H9 (cell line): ENCODE data around the gene SLC44A3. TPM values are rescaled to one million over a fixed set of nuclear protein-coding genes. Genes with fewer than 3 reads are reported as not detected.

ENCODE experiments used
- DNase-seq: peaks from one replicate; pipeline ENCODE4 v3.0.0-alpha.2; 2017
- H2AFZ ChIP-seq: one replicate; pipeline ENCODE4 v1.6.1; 2013; ENCODE audit warnings: mild to moderate bottlenecking, low read length, control low read depth, moderate library complexity
- H2AK5ac ChIP-seq: 2 replicates; pipeline ENCODE4 v1.6.1; 2013; ENCODE audit warnings: low read length, control low read depth, mixed read lengths; ENCODE audit not compliant: insufficient read length
- H2BK120ac ChIP-seq: one replicate; pipeline ENCODE4 v1.6.1; 2013; ENCODE audit warnings: low read depth, mild to moderate bottlenecking, low read length, control low read depth, inconsistent platforms; ENCODE audit not compliant: poor library complexity, severe bottlenecking
- H2BK12ac ChIP-seq: 2 replicates; pipeline ENCODE4 v1.6.1; 2013; ENCODE audit warnings: low read length, control low read depth, mixed read lengths, low read depth; ENCODE audit not compliant: insufficient read length
- H2BK15ac ChIP-seq: 2 replicates; pipeline ENCODE4 v1.6.1; 2013; ENCODE audit warnings: low read depth, low read length, control low read depth
- H2BK20ac ChIP-seq: one replicate; pipeline ENCODE4 v1.6.1; 2013; ENCODE audit warnings: low read depth, mild to moderate bottlenecking, low read length, control low read depth, inconsistent platforms; ENCODE audit not compliant: poor library complexity, severe bottlenecking
- H2BK5ac ChIP-seq: 2 replicates; pipeline ENCODE4 v1.6.1; 2013; ENCODE audit warnings: low read length, control low read depth, mixed read lengths; ENCODE audit not compliant: insufficient read length
- H3K14ac ChIP-seq: 2 replicates; pipeline ENCODE4 v1.6.1; 2013; ENCODE audit warnings: low read length, control low read depth; ENCODE audit not compliant: insufficient read depth
- H3K18ac ChIP-seq: 2 replicates; pipeline ENCODE4 v1.6.1; 2013; ENCODE audit warnings: low read depth, mild to moderate bottlenecking, mixed read lengths, low read length, control low read depth; ENCODE audit not compliant: insufficient read length
- H3K23ac ChIP-seq: 2 replicates; pipeline ENCODE4 v1.6.1; 2013; ENCODE audit warnings: low read length, control low read depth, mixed read lengths, low read depth; ENCODE audit not compliant: insufficient read length
- H3K23me2 ChIP-seq: 2 replicates; pipeline ENCODE4 v1.6.1; 2013; ENCODE audit warnings: low read depth, mild to moderate bottlenecking, mixed read lengths, low read length, control low read depth; ENCODE audit not compliant: insufficient read length, poor library complexity, severe bottlenecking
- H3K27ac ChIP-seq: 2 replicates; pipeline ENCODE4 v1.5.1; 2013; ENCODE audit warnings: low read length, control low read depth, mixed read lengths, low read depth; ENCODE audit not compliant: insufficient read length
- H3K27me3 ChIP-seq: 2 replicates; pipeline ENCODE4 v1.6.1; 2013; ENCODE audit warnings: low read length, control low read depth, inconsistent platforms; ENCODE audit not compliant: insufficient read depth
- H3K4ac ChIP-seq: 2 replicates; pipeline ENCODE4 v1.6.1; 2013; ENCODE audit warnings: low read depth, mild to moderate bottlenecking, control low read depth, inconsistent platforms, low read length, moderate library complexity
- H3K4me1 ChIP-seq: 2 replicates; pipeline ENCODE4 v1.6.1; 2013; ENCODE audit warnings: low read length, control low read depth, inconsistent platforms; ENCODE audit not compliant: insufficient read depth
- H3K4me2 ChIP-seq: 2 replicates; pipeline ENCODE4 v1.6.1; 2013; ENCODE audit warnings: low read length, control low read depth, mixed read lengths; ENCODE audit not compliant: insufficient read length, insufficient read depth
- H3K56ac ChIP-seq: 2 replicates; pipeline ENCODE4 v1.6.1; 2013; ENCODE audit warnings: low read depth, mild to moderate bottlenecking, mixed read lengths, low read length, control low read depth; ENCODE audit not compliant: insufficient read length
- H3K79me1 ChIP-seq: 2 replicates; pipeline ENCODE4 v1.6.1; 2013; ENCODE audit warnings: low read depth, mild to moderate bottlenecking, moderate library complexity, low read length, control low read depth, inconsistent platforms; ENCODE audit not compliant: insufficient read depth, poor library complexity, severe bottlenecking
- H3K79me2 ChIP-seq: 2 replicates; pipeline ENCODE4 v1.6.1; 2013; ENCODE audit warnings: low read length, control low read depth, inconsistent platforms; ENCODE audit not compliant: insufficient read depth
- H3K9ac ChIP-seq: 2 replicates; pipeline ENCODE4 v1.6.1; 2013; ENCODE audit warnings: low read length, control low read depth, mixed read lengths; ENCODE audit not compliant: insufficient read length; ENCODE audit errors: extremely low read depth
- H3K9me3 ChIP-seq: one replicate; pipeline ENCODE4 v1.6.1; 2013; ENCODE audit warnings: low read depth, low read length, inconsistent platforms; ENCODE audit not compliant: control insufficient read depth
- H3T11ph ChIP-seq: one replicate; pipeline ENCODE4 v1.6.1; 2013; ENCODE audit warnings: mild to moderate bottlenecking, low read length, control low read depth, inconsistent platforms
- H4K20me1 ChIP-seq: one replicate; pipeline ENCODE4 v1.6.1; 2013; ENCODE audit not compliant: control insufficient read depth, insufficient read length, insufficient read depth
- H4K5ac ChIP-seq: 2 replicates; pipeline ENCODE4 v1.6.1; 2013; ENCODE audit warnings: low read depth, mild to moderate bottlenecking, mixed read lengths, low read length, control low read depth; ENCODE audit not compliant: insufficient read length
- H4K8ac ChIP-seq: replicated peaks from 2 replicates; pipeline ENCODE4 v1.6.1; 2013; ENCODE audit warnings: low read length, control low read depth, mixed read lengths, low read depth; ENCODE audit not compliant: insufficient read length
- H4K91ac ChIP-seq: 2 replicates; pipeline ENCODE4 v1.6.1; 2013; ENCODE audit warnings: low read depth, mild to moderate bottlenecking, moderate library complexity, mixed read lengths, low read length, control low read depth; ENCODE audit not compliant: insufficient read length
- H3K27ac Mint-ChIP-seq, 3 experiments: 2 replicates in 2 of 3; 3 replicates in 1 of 3; pipeline ENCODE4 v1.8.0; 2020 to 2021; ENCODE audit warnings: mixed read lengths in 3 of 3, mild to moderate bottlenecking in 1 of 3, moderate library complexity in 1 of 3
- H3K27me3 Mint-ChIP-seq: 2 replicates; pipeline ENCODE4 v1.8.0; 2021; ENCODE audit warnings: low read depth, mild to moderate bottlenecking, moderate library complexity, mixed read lengths
- H3K36me3 Mint-ChIP-seq, 3 experiments: 2 replicates in 2 of 3; 3 replicates in 1 of 3; pipeline ENCODE4 v1.8.0; 2020 to 2021; ENCODE audit warnings: low read depth in 3 of 3, mixed read lengths in 3 of 3; ENCODE audit not compliant: insufficient read depth in 1 of 3
- H3K4me1 Mint-ChIP-seq, 2 experiments: 2 replicates each; pipeline ENCODE4 v1.8.0; 2020; ENCODE audit warnings: mixed read lengths in 2 of 2
- H3K4me3 Mint-ChIP-seq, 2 experiments: 2 replicates in 1 of 2; 3 replicates in 1 of 2; pipeline ENCODE4 v1.8.0; 2020 to 2021; ENCODE audit warnings: mild to moderate bottlenecking in 2 of 2, mixed read lengths in 2 of 2, moderate library complexity in 1 of 2
- H3K9me3 Mint-ChIP-seq, 2 experiments: 2 replicates in 1 of 2; 3 replicates in 1 of 2; pipeline ENCODE4 v1.8.0; 2020; ENCODE audit warnings: mild to moderate bottlenecking in 2 of 2, mixed read lengths in 2 of 2, moderate library complexity in 1 of 2
- WGBS: extraction: QIAGEN DNeasy Blood & Tissue Kit; methylation state at CpG from one replicate; pipeline ENCODE4 v1.1.7; 2013; ENCODE audit warnings: missing lambda C conversion rate, low lambda C conversion rate, mixed read lengths; ENCODE audit not compliant: insufficient read length; ENCODE audit errors: extremely low coverage; 5-methylcytosine and 5-hydroxymethylcytosine counted together
- total RNA-seq: library from RNA; stranded (reverse); gene quantifications from 2 replicates; pipeline ENCODE4 v1.2.1, GENCODE V29; 2021
- TF ChIP-seq, protein P1 (sequence below): fragments of 200-600 bp; sonication (generic); conservative IDR thresholded peaks from 3 replicates; pipeline ENCODE4 v1.8.0; 2021; ENCODE audit warnings: antibody characterized with exemption, mild to moderate bottlenecking

SLC44A3 gene
- total RNA-seq, 1 experiment from 2014 or later, result 5.5 TPM

DNA sequence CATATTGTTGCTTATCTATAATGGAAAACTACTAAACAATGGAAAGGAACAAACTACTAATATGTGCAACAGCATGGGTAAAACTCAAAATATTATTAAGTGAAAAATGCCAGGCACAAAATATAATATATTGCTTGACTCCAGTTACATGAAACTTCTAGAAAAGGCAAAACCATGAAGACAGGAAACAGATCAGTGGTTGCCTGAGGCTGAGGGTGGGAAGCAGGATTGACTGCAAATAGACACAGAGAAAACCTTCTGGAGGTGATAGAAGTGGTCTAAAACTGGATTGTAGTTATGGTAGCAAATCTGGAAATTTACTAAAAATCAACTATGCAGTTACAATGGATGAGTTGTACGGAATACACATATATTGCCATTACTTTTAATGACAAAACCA, 29.5 kb upstream of the SLC44A3 start:
- Histone ChIP-seq H2BK5ac (no peak overlapping the region), H3K23ac (no peak overlapping the region), H2BK120ac (no peak overlapping the region), H4K5ac (no peak overlapping the region), H3K4me2 (no peak overlapping the region), H4K8ac (no peak overlapping the region), H3K56ac (no peak overlapping the region), H3K27ac (no peak overlapping the region), H3K23me2 (no peaks in the 10 kb centered on the region), H3T11ph (no peak overlapping the region), H3K9ac (no peak overlapping the region), H2AFZ (no peak overlapping the region), H3K4ac (no peak overlapping the region), H4K91ac (no peak overlapping the region), H3K27me3 (no peaks in the 10 kb centered on the region), H2BK20ac (no peak overlapping the region), H3K4me1 (no peaks in the 10 kb centered on the region), H3K14ac (no peak overlapping the region), H4K20me1 (no peaks in the 10 kb centered on the region), H2BK12ac (no peak overlapping the region), H3K79me2 (no peaks in the 10 kb centered on the region), H3K9me3 (no peaks in the 10 kb centered on the region), H3K18ac (no peak overlapping the region), H2AK5ac (no peak overlapping the region), H2BK15ac (no peak overlapping the region), H3K79me1 (no peaks in the 10 kb centered on the region)
- H3K27ac Mint-ChIP-seq, result no peak overlapping the region
- H3K4me1 Mint-ChIP-seq, result peaks cover 0 to 10% of the 10 kb centered on the region in 2 experiments; a peak in 2 of 4 replicates
- H3K9me3 Mint-ChIP-seq, result no peaks in the 10 kb centered on the region
- DNase-seq, result no peak
- H3K27me3 Mint-ChIP-seq, result no peaks in the 10 kb centered on the region
- TF ChIP-seq, protein P1, sequence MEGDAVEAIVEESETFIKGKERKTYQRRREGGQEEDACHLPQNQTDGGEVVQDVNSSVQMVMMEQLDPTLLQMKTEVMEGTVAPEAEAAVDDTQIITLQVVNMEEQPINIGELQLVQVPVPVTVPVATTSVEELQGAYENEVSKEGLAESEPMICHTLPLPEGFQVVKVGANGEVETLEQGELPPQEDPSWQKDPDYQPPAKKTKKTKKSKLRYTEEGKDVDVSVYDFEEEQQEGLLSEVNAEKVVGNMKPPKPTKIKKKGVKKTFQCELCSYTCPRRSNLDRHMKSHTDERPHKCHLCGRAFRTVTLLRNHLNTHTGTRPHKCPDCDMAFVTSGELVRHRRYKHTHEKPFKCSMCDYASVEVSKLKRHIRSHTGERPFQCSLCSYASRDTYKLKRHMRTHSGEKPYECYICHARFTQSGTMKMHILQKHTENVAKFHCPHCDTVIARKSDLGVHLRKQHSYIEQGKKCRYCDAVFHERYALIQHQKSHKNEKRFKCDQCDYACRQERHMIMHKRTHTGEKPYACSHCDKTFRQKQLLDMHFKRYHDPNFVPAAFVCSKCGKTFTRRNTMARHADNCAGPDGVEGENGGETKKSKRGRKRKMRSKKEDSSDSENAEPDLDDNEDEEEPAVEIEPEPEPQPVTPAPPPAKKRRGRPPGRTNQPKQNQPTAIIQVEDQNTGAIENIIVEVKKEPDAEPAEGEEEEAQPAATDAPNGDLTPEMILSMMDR, result no peak
- H3K36me3 Mint-ChIP-seq, result peaks cover 0 to 2% (median 0%) of the 10 kb centered on the region in 3 experiments; a peak in 1 of 7 replicates
- H3K4me3 Mint-ChIP-seq, result no peak overlapping the region
- WGBS, result no CpG with 5 or more reads among the region's 1 CpG
